Lower lobe of right lung (tissue), 2 donors: Measurements from ENCODE around the gene SLC45A2. TPM values are rescaled to one million over a fixed set of nuclear protein-coding genes. Genes with fewer than 3 reads are reported as not detected.

Experiments used
- ATAC-seq, 2 donors: fragments of 200-7000 bp; cut with Tn5 transposase; one replicate each; pipeline ENCODE4 v1.9.1; 2020 to 2022; ENCODE audit warnings: mild to moderate bottlenecking in 2 of 2, moderate library complexity in 2 of 2
- DNase-seq: peaks from one replicate; pipeline ENCODE4 v3.0.0-alpha.2; 2020
- H3K27ac ChIP-seq: fragments of 200-600 bp; one replicate; pipeline ENCODE4 v1.8.0; 2022
- H3K27me3 ChIP-seq: fragments of 200-600 bp; one replicate; pipeline ENCODE4 v1.8.0; 2022; ENCODE audit warnings: low read depth
- H3K36me3 ChIP-seq: fragments of 200-600 bp; one replicate; pipeline ENCODE4 v1.8.0; 2022; ENCODE audit warnings: mild to moderate bottlenecking
- H3K4me1 ChIP-seq: fragments of 200-600 bp; one replicate; pipeline ENCODE4 v1.8.0; 2022
- H3K4me3 ChIP-seq: fragments of 200-600 bp; one replicate; pipeline ENCODE4 v1.8.0; 2022; ENCODE audit warnings: mild to moderate bottlenecking
- H3K9me3 ChIP-seq: fragments of 200-600 bp; one replicate; pipeline ENCODE4 v1.8.0; 2022
- CTCF ChIP-seq: fragments of 200-600 bp; IDR thresholded peaks from one replicate; pipeline ENCODE4 v1.8.0; 2022; ENCODE audit warnings: antibody characterized with exemption, mild to moderate bottlenecking
- intact Hi-C: fragments of 100-400 bp; cut with DNase I; formaldehyde crosslinking; loops from one replicate; pipeline ENCODE4 v1.11.0; 2022
- total RNA-seq: library from RNA; stranded (reverse); fragmentation: NEBNext Ultra II Directional; extraction: Animal tissue kit (Norgen Biotek cat#: 25700); gene quantifications from one replicate; pipeline ENCODE4 v1.2.1, GENCODE V29; 2021
- donor health status: DM: no; HTN: yes; CAD: no; lungs with severe emphysema.

The SLC45A2 gene
- total RNA-seq, 1 donor from 2014 or later, result not detected

GRCh38 chr5:33937707-33938506 lies 46.6 kb downstream of the SLC45A2 start:
- DNase-seq, result no peak
- H3K27me3 ChIP-seq, result peaks cover 67% of the 10 kb centered on the region
- intact Hi-C loops, result no loop called here

GRCh38 chr5:33937017-33937706 lies 47.3 kb downstream of the SLC45A2 start:
- H3K27me3 ChIP-seq, result peaks cover 66% of the 10 kb centered on the region
- intact Hi-C loops, result no loop called here
- DNase-seq, result no peak

More at GRCh38 chr5:33937707-33938506, 46.6 kb downstream of the SLC45A2 start:
- H3K4me3 ChIP-seq, result no peak overlapping the region
- H3K27ac ChIP-seq, result no peak overlapping the region
- no peaks in the 10 kb centered on the region for H3K36me3 ChIP-seq
- no peak for ATAC-seq
- TF ChIP-seq CTCF, result no peak
- no peaks in the 10 kb centered on the region for H3K9me3 ChIP-seq
- H3K4me1 ChIP-seq, result peaks cover 16% of the 10 kb centered on the region

GRCh38 chr5:33936381-33937016 lies 48.0 kb downstream of the SLC45A2 start, which contains the start of gene RXFP3:
RXFP3 (plus strand) TSS chr5:33936386; CDS start chr5:33936741, 355 bp downstream.
- intact Hi-C loops, result no loop called here
- Histone ChIP-seq H3K27ac (no peak within 1 kb of the TSS), H3K36me3 (no peaks in the 10 kb centered on the region), H3K9me3 (no peaks in the 10 kb centered on the region), H3K4me1 (peaks cover 16% of the 10 kb centered on the region), H3K27me3 (peaks cover 61% of the 10 kb centered on the region), H3K4me3 (peak within 1 kb of the TSS; percentile 36)
- no peak for DNase-seq
- no peak for TF ChIP-seq CTCF
- peak in 1 of 2 donors; percentile 5 for ATAC-seq

More at GRCh38 chr5:33937017-33937706, 47.3 kb downstream of the SLC45A2 start:
- Histone ChIP-seq H3K4me3 (peak overlapping the region; percentile 36), H3K36me3 (no peaks in the 10 kb centered on the region), H3K27ac (no peak overlapping the region), H3K9me3 (no peaks in the 10 kb centered on the region), H3K4me1 (peaks cover 16% of the 10 kb centered on the region)
- no peak for TF ChIP-seq CTCF
- no peak for ATAC-seq

GRCh38 chr5:33936004-33936380 lies 48.5 kb downstream of the SLC45A2 start:
- intact Hi-C loops, result no loop called here

More at GRCh38 chr5:33936004-33936380, 48.5 kb downstream of the SLC45A2 start:
- TF ChIP-seq CTCF, result no peak
- Histone ChIP-seq H3K27ac (no peak overlapping the region), H3K36me3 (no peaks in the 10 kb centered on the region), H3K27me3 (peaks cover 57% of the 10 kb centered on the region), H3K4me3 (peak overlapping the region; percentile 36), H3K9me3 (no peaks in the 10 kb centered on the region), H3K4me1 (peaks cover 16% of the 10 kb centered on the region)
- DNase-seq (peak; percentile 55), ATAC-seq (peak; percentile 74 to 83)
